GM19238 (cell line): ENCODE data around the gene PSME2.

Experiments
- DNase-seq: peaks from one replicate; pipeline ENCODE4 v3.0.0; 2011; ENCODE audit warnings: low spot score; ENCODE audit not compliant: insufficient read length

The PSME2 gene

DNA sequence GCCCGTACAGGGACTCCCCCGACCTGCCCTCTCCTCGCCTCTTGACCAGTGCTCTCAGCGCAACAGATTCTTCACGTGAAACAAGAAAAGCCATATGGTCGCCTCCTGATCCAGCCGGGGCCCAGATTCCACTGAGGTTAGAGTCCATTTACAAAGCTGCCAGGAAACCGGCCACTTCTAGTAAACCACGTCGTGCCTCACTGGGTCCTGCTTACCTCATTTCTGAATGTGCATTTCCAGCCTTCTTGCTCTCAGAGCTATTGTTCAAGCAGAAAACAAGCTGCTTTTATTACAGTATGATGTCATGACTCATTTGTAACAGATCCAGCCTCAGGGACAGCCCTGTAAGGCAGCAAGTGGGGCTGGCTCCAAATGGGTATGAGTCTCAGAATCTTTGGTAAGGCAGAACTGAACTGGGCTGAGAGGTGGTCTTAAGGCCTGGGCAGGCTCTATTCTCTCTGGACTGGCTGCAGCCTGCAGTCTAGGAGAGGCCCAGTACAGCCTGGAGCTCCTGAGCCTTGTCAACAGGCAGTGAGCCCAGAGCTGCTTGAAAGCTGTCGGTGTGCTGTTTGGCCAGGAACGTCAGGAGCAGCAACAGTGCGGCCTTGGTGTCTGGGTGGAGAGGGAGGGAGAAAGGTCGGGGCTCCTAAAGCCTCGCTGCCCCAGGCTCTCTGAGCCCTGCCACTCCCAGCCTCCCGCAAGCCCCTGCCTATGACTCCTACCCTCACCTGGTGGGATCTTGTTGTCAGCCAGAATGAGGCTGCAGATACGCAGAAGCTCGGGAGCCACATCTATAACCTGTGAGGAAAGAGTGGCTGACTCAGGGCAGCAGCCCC lies 33.8 kb upstream of the PSME2 start:
- DNase-seq = no peak

DNA sequence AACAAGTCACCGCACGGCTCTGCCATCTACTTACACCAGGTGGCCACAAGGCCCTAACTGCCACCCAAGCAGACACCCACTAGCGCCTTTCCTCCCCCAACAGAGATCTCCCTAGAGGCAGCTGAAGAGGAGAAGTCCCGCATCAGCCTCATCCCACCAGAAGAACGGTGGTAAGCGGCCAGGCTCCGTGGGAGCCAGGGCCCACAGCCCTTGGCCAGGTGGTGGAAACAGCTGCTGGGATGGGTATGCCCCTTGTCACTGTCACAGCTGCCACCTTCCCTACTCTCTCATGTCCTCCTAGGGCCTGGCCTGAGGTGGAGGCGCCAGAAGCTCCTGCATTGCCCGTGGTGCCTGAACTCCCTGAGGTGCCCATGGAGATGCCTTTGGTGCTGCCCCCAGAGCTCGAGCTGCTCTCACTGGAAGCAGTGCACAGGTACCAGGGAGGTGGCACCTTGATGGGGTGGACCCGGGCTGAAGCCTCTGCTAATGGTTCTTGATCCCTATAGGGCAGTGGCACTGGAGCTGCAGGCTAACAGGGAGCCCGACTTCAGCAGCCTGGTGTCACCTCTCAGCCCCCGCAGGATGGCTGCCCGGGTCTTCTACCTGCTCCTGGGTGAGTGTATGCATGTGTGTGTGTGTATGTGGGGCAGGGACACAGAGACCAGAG lies 33.0 kb upstream of the PSME2 start:
- DNase-seq = no peak

DNA sequence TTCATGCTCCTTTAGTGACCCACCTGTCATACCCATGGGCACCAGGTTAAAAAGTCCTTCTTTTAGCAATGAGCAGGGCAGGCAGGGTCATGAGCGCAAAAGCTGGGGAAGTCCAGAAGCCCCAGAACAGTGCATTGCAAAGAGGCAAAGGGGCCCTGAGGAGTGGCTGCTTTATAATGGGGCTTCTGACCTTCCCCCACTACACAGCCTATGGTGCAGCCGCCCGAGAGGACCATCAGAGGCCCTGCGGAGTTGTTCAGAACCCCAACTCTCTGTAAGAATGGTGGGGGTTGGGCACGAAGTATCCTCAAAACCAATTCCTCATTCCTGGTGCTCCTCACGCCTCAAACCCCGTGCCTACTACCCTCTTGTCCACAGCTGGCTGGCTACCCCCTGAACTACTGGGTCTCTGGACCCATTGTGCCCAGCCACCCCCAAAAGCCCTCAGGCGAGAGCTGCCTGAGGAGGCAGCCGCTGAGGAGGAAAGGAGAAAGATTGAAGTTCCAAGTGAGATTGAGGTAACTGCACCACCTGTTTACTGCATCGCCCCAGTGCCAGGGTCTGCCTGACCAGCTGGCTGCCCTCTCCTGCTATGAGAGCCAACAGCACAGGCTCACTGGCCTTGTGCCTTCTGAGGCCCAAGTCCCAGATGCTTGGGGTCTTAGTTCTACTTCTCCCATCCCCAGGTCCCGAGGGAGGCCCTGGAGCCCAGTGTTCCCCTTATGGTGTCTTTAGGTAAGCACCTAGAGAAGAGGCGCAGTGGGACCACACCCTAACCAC lies 32.2 kb upstream of the PSME2 start:
- DNase-seq = no peak

DNA sequence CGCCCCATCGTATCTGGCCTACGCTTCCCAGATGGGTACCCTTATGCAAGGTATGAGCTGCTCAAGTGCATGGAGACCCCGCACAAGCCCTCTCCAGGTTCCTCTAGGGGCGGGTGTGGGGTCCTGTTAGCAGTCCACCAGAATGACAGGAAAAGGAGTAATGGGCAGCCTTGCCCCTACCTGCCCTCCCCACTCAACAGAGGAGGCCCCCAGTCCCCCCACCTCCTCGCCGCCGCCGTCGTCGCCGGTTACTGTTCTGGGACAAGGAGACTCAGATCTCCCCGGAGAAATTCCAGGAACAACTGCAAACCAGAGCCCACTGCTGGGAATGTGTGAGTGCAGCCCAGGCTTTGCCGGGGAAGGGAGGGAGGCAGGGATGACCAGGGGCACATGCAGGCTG lies 31.5 kb upstream of the PSME2 start:
- DNase-seq = no peak

DNA sequence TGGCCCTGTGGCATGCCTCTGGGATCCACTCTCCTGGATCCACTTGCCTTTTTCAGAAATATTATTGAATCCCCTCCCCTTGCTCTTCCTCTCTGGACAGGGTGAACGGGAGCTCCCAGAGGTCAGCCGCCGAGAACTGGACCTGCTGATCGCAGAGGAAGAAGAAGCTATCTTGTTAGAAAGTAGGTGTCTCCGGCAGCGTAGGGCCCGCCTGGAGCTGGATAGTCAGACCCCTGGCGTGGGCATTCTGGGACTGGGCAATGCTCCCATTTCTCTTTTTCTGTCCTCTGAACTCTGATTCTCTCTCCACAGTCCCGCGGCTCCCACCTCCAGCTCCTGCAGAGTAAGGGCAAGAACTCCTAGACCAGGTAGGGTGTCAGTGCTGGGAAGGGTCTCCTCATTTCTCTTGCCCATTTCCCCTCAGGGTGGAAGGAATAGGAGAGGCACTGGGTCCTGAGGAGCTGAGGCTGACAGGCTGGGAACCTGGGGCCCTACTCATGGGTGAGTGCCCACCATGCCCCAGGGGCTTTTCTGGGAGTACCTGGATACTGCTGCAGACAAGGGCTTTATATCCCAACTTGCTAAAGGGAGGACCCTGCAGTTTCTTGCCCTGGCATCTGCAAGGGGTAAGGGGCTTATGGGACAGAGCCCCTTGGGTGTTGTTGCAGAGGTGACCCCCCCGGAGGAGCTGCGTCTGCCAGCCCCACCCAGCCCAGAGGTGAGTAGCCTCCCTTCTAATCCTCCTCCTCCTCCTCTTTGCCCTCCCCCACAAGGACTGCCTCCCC lies 30.8 kb upstream of the PSME2 start:
- DNase-seq = no peak

DNA sequence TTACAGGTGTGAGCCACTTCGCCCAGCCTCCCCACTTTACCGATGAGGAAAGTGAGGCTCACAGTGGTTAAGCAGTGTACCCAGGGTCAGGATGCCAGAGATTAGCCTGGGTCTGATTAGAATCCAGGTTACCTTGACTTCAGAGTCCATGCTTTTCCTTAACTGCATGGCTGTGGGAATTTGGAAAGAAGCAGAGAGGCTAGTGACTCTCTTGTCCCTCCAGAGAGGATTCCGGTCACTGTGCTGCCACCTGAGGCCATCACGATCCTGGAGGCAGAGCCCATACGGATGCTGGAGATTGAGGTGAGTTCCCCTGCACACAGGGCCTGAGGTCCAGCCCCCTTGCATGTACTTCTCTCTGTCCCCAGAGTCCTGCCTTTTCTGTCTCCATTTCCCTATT lies 30.2 kb upstream of the PSME2 start:
- no peak for DNase-seq

DNA sequence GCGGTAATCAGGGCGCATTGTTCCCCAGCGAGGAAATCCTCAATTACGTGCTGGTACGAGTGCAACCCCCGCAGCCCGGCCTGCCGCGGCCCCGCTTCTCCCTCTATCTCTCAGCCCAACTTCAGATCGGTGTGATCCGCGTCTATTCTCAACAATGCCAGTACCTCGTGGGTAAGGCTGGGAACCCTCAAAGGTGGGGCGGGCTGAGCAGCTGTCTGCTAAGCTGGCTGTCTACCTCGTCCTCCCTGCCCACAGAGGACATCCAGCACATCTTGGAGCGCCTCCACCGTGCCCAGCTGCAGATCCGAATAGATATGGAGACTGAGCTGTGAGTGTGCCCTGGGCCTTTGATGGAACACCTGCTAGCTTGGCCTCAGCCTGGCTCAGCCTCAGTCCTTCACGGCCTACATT lies 26.5 kb upstream of the PSME2 start:
- DNase-seq = no peak

DNA sequence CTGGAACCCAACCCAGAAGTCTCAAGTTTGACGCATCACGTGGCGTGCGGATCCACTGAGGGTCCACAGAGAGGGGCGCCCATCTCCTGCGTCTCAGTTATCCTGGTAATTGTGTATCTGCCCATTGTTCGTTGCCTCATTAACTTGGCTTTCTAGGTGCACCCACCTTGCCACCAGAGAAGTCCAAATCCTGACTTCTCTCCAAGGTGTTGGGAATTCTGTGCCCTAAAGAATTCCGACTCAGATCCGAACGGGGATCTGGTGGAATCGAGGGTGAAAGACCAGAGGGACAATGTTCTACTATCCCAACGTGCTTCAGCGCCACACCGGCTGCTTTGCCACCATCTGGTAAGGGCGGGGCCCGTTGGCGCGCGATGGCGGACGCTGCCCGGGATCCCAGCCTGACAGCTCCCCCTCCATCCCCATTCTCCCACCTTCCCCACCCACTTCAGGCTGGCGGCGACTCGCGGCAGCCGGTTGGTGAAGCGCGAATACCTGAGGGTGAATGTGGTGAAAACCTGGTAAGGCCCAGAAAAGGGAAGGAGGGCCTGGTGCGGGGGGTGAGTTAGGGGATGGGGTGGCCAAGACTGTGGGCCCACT lies 26.0 kb upstream of the PSME2 start:
- DNase-seq = no peak

DNA sequence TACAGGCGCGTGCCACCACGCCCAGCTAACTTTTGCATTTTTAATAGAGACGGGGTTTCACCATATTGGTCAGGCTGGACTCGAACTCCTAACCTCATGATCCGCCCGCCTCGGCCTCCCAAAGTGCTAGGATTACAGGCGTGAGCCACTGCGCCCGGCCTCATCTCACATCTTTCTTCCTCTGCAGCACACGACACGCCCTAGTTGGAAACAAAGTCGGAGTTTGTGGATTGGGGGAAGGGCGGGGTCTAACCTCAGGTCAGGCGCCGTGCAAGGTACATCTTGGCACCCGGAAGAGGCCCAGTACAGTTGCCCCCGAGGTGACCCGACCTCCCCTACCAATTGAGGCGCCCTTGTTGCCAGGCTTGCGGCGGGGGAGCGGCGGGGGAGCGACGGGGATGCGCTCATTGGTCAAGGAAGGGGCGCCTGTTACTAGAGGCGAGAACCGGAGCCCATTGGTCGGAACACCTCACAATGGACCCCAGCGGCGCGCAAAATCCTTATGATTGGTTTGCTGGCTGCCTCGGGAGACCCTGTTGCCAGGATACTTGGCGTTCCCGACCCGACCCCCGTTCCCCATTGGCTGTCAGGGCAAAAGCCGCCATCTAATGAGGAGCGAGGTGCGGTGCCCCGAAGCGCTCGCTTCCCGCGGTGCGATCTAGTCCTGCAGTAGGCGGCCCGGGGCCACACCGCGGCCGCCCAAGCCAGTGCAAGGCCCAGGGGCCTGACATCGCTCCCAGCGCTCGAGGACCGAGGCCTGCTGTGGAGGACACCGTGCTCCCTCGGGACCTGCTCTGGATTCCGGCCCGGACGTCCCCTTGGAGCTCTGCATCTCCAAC lies 25.2 kb upstream of the PSME2 start, which contains the start of gene REC8:
REC8 (plus strand) TSS at position 659 of the 839 bp plus-strand sequence. CDS start 473 bp downstream, outside the sequence.
- peak; percentile 93 for DNase-seq

DNA sequence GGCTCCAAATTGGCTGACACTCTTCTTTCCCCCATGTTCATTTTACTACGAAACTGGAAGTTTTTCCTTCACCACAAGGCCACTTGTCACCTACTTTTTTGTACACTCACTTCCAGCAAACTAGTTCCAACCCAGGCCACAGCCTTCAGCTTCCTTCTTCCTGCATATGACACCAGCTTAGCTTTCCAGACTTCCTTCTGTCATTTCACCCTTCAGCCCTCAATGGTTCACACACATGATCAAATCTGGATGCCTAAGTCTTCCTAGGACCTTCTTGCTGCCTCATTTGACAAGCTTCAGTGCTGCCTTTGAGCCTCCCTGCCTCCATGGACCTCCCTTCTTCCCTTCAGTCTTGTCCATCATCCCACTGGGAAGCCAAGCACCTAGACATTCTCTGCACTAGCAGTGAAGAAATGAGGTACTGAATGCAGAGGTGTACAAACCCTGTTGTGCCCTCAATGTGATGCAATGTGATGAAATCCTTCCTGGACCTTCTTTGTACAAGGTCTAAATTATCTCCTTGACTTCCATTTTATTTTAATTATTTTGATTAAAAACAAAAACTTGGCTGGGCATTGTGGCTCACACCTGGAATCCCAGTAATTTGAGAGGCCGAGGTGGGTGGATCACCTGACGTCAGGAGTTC lies 21.2 kb upstream of the PSME2 start:
- no peak for DNase-seq

DNA sequence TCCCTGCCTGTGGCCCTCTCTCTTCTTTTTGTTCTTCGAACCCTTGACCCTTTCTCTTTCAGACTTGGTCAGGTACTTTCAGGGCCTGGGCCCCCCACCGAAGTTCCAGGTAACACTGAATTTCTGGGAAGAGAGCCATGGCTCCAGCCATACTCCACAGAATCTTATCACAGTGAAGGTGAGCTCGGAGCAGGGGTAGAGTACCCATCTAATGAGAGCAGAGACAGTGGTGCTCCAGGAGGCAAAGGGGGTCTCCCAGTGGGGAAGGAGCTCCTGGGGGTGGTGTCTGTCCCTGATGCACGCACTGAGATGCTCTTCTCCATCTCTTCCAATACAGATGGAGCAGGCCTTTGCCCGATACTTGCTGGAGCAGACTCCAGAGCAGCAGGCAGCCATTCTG lies 19.4 kb upstream of the PSME2 start:
- no peak for DNase-seq

DNA sequence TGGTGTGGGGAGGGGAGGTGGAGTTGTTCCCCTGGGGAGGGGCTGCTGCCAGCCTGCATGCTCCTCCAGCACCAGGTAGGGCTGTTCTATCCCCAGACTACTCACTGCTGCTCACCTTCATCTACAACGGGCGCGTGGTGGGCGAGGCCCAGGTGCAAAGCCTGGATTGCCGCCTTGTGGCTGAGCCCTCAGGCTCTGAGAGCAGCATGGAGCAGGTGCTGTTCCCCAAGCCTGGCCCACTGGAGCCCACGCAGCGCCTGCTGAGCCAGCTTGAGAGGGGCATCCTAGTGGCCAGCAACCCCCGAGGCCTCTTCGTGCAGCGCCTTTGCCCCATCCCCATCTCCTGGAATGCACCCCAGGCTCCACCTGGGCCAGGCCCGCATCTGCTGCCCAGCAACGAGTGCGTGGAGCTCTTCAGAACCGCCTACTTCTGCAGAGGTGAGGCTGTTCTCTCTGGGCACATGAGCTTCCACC lies 18.1 kb upstream of the PSME2 start:
- no peak for DNase-seq

DNA sequence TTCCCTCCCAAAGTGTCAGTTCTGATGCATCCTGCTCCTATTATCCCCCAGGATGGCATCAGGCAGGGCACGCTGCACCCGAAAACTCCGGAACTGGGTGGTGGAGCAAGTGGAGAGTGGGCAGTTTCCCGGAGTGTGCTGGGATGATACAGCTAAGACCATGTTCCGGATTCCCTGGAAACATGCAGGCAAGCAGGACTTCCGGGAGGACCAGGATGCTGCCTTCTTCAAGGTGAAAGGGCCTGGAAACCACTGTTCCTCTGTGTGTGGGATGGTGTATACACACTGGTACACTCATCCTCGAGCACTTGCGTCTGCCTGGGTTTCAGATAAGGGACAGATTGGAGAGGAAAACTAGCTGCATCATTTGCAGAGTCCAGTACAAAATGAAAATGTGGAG lies 15.7 kb upstream of the PSME2 start:
- no peak for DNase-seq

DNA sequence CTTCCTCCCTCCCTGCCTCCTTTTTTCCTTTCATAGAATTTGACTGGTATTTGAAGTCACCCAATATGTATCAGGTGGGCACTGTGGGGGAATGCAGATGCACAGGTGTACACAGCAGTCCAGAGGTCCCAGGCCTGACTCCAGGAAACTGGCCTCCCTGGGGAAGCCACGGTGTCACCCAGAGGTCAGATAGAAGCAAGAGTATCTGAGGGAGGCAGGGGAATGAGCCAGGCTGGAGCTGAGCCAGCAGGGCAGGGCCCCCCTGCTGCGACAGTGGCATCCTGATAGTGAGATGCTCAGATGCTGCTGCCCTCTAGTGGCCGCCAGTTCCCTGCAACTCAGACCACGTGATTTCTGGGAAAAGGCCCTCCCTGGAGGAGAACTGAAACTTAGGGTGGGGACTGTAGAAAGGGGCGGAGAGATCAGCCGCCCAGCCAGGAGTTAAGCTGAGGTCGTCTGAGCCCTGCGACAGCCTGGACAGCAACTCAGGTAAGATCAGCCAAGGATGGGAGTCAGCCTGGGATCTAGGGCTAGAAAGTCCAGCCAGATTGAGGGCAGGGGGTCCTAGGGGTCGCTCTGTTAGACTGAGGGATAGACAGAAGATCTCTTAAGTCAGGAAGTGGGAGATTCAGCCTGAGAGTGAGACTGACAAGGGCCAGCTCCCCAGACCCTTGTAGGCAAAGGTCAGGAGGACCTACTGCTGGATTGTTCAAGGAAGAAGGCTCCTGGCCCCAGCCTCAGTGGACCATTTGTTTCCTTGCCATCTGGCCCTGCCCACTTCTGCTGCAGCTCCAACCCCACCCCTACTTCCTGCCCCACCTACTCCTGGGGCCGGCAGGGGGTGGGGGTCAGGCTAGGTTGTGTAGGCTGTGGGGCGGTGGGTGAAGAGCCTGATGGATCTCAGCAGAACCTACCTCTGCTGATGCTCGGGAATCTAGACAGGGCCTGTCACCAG lies 14.7 kb upstream of the PSME2 start, which contains the start of gene IRF9:
IRF9 (plus strand) TSS at position 416 of the 955 bp plus-strand sequence. CDS start 880 bp downstream, outside the sequence.
- DNase-seq = peak; percentile 93

DNA sequence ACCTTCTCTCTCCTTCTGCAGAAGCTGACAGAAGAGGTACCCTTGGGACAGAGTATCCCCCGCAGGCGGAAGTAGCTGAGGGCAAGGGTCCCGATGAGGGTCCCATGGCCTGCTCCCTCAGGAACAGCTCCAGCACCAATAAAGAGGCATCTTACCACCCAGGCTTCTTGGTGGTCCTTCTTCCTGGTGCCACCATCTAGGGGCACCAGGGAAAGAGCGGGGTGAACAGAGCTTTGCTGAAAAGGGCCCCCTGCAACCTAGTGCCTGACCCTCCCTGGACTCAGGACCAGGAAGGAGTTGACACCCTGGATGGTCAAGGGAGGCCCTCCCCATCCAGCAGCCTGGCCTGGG lies 14.1 kb upstream of the PSME2 start:
- DNase-seq = no peak

DNA sequence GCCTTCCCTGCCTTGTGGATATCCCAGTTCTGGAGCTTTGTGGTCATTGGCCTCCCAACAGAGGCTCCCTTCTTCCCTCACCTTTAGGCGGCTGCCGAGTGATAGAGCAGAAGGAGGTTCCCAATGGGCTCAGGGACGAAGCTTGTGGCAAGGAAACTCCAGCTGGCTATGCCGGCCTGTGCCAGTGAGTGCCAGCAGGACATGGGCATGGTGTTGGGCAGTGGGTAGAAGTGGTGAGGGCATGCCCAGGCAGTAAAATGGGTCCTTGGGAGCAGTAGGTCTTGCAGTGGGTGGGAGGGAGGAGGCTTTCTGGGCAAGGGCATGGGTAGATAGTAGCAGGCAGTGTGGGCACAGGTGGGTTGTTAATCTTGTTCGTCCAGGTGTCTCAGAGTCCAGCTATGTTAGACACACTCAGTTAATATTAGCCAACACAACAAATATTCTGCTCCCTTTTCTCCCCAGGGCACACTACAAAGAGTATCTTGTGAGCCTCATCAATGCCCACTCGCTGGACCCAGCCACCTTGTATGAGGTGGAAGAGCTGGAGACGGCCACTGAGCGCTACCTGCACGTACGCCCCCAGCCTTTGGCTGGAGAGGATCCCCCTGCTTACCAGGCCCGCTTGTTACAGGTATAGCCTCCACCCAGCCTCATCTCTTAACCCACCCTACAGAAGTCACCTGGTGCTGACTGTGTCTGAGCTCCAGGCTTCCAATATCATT lies 13.5 kb upstream of the PSME2 start:
- DNase-seq = no peak

DNA sequence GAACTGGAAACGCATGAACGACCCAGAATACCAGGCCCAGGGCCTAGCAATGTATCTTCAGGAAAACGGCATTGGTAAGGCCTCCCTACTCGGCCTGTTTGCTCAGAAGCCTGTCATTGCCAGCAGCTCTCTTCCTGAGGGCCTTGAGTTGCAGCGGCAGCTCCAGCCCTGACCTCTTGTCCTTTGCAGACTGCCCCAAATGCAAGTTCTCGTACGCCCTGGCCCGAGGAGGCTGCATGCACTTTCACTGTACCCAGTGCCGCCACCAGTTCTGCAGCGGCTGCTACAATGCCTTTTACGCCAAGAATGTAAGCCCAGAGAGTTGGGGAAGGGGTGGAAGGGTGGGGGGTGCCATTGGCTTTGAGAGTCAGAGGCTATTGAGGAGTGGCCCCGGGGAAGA lies 10.9 kb upstream of the PSME2 start:
- DNase-seq = no peak
